NCI-H1048 (cell line): ENCODE measurements around the gene TRAPPC12.
"Not testable (repeated sequence)": the region's sequence is repeated elsewhere in the genome, so short reads cannot be mapped to it uniquely, and the experiment has no call there.

Experiments
- DNase-seq: peaks from one replicate; lab custom pipeline; 2025; lab: John Stamatoyannopoulos, UW

TRAPPC12 gene

DNA sequence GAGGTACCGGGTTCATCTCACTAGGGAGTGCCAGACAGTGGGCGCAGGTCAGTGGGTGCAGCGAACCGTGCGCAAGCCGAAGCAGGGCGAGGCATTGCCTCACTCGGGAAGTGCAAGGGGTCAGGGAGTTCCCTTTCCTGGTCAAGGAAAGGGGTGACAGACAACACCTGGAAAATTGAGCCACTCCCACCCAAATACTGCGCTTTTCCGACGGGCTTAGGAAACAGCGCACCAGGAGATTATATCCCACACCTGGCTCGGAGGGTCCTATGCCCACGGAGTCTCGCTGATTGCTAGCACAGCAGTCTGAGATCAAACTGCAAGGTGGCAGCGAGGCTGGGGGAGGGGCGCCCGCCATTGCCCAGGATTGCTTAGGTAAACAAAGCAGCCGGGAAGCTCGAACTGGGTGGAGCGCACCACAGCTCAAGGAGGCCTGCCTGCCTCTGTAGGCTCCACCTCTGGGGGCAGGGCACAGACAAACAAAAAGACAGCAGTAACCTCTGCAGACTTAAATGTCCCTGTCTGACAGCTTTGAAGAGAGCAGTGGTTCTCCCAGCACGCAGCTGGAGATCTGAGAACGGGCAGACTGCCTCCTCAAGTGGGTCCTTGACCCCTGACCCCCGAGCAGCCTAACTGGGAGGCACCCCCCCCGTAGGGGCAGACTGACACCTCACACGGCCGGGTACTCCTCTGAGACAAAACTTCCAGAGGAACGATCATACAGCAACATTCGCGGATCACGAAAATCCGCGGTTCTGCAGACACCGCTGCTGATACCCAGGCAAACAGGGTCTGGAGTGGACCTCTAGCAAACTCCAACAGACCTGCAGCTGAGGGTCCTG lies 9.9 kb upstream of the TRAPPC12 start:
- DNase-seq, result not testable (repeated sequence)

DNA sequence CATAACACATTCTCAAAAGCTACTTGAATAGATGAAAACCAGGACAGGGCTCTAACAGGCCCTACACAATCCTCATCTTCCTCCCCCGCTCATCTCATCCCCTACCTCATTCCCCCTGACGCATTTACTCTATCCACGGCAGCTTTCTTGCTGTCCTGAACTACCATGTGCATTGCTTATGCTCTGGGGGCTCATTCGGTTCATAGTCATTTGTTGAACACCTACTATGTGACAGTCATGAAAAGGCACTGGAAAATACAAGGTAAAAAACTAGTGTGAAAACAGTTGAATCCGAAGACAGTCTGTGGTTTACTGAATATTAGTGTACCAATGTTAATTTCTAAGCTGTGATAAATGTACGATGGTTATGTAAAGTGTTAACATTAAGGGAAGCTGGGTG lies 2.7 kb upstream of the TRAPPC12 start:
- no peak for DNase-seq

DNA sequence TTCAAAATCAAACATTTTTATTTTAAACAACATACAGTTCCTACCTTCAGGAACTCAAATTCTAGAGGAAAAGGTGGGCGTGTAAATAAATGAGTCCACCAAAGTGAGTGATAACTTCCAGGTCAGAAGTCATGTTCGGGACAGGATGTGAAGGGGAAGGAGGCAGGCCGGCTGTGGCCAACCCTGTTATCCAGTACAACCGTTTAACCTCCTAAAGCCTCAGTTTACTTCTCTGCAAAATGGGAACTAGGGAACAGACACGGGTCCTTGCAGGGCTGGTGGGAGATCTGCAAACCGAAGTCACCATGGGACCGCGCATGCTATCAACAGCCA lies 2.2 kb upstream of the TRAPPC12 start:
- no peak for DNase-seq

DNA sequence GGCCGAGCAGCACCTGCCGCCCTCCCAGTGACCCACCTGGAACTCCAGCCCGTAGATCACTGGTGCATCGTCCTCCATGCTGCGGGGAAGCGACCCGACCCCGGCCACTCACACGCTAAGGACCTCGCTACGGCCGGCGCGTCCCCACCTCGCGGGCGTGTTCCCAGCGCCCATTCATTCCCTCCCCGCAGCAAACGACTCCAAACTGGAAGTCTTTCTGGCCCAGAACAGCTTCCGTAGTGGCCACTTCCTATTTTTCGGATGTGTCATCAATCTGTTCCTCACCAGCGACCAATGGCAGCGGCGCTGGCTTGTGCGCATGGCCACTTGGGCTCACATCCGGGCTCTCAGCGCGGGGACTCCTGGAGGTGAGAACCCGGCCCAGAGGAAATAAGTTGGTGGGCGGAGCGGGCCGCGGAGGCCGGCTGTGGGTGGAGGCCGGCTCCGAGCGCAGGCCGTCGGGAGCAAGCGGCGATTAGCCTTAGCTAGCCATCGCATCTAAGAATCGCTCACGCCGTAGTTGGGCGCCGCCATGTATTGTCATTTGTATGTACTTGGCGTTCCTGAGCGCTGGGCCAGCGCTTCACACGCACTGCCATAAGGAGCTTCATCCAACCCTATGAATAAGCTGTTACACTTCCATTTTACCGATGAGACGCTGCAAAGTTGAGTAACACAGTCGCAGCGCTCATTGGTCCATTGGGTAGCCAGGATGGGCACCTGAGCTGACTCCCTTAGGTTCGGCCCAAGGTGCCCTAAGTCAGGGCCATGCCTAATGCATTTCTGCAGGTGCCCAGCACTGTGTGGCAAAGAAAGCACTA lies 1.7 kb upstream of the TRAPPC12 start, which contains the start of gene EIPR1:
Gene EIPR1 (minus strand): TSS at position 207 of the 821 bp plus-strand sequence. CDS start 129 bp downstream, at position 78.
- DNase-seq, result peak; percentile 94

DNA sequence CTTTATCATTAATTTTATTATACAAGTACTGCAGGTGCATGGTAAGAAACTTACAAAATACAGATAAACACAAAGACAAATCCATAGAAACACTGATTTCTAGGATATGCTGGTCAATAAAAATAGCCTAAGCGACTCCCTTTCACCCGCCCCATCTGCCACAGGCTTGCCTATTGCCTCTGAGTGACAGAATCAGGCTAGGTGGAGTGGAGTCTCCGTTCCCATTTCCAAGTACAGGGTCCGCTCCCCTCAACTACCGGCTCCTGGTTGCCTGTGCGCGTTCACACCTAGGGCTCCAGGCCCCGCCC lies 201 bp upstream of the TRAPPC12 start:
- no peak for DNase-seq

DNA sequence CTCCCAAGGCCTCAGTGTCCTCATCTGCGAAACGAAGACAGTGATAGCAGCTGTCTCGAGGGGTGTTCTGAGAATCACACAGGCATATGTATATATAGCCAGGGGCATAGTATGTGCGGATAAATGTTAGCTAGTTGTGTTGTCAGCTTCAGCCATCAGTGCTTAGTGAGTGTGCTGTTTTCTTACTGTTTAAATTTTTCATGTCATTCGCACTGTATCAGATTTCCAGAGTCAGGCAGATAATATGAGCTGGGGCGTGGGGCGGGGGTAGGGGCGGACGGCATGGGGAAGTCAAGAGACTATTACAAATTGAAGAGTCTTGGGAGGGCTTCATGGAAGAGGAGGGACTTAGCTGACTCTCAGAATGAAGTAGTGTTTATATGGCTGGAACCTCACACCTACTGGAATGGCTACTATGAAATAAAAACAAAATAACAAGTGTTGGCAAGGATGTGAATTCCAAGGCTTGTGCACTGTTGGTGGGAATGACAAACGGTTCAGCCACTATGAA lies 7.0 kb downstream of the TRAPPC12 start:
- no peak for DNase-seq

DNA sequence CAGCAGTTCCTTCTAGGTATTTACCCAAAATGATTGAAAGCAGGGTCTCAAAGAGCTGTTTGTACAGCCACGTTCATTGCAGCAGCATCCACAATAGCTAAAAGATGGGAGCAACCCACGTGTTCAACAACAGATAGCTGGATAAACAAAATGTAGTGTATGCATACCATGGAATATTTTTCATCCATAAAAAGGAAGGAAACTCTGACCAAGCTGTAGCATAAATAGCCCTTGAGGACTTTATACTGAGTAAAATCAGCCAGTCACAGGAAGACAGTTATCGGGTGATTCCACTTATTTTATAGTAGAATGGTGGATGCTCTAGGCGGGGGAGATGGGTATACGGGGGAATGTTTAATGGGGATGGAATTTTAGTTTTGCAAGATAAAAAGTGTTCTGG lies 7.5 kb downstream of the TRAPPC12 start:
- no peak for DNase-seq

DNA sequence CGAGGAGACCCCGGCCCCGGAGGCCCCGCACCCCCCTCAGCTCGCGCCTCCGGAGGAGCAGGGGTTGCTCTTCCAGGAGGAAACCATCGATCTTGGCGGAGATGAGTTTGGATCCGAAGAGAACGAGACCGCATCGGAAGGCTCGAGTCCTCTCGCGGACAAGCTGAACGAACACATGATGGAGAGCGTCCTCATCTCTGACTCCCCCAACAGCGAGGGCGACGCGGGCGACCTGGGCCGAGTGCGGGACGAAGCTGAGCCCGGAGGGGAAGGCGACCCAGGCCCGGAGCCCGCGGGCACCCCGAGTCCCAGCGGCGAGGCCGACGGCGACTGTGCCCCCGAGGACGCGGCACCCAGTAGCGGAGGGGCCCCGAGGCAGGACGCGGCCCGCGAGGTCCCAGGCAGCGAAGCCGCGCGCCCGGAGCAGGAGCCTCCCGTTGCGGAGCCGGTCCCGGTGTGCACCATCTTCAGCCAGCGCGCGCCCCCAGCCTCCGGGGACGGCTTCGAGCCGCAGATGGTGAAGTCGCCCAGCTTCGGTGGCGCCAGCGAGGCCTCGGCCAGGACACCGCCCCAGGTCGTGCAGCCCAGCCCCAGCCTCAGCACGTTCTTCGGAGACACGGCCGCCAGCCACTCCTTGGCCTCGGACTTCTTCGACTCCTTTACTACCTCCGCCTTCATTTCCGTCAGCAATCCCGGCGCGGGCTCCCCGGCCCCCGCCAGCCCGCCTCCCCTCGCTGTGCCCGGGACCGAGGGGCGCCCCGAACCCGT lies 8.3 kb downstream of the TRAPPC12 start:
- no peak for DNase-seq

DNA sequence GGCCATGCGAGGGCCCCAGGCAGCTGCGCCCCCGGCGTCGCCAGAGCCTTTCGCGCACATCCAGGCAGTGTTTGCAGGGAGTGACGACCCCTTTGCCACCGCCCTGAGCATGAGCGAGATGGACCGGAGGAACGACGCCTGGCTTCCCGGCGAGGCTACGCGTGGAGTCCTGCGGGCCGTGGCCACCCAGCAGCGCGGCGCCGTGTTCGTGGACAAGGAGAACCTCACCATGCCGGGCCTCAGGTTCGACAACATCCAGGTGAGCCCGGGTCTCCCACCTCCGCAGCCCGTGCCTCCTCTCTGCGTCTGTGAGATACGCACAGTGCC lies 8.9 kb downstream of the TRAPPC12 start:
- DNase-seq, result no peak

DNA sequence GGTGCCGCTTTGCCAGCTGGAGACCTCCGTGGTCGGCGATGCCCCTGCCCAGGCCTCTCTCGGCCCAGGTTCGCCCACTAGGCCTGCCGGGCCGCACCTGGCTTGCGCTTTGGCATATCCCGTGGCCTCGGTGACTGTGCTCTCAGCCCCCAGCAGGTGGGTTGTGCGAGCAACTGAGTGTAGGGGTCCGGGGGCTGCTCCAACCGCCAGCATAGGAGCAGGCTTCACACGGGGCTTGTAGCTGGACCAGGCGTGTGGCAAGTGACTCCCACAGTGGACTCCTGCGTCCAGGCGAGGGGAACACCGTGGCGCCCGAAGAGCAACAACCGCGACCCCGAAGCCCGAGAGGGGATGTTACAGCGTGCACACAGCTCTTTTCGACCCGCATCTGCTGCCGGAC lies 9.7 kb downstream of the TRAPPC12 start:
- DNase-seq, result no peak

DNA sequence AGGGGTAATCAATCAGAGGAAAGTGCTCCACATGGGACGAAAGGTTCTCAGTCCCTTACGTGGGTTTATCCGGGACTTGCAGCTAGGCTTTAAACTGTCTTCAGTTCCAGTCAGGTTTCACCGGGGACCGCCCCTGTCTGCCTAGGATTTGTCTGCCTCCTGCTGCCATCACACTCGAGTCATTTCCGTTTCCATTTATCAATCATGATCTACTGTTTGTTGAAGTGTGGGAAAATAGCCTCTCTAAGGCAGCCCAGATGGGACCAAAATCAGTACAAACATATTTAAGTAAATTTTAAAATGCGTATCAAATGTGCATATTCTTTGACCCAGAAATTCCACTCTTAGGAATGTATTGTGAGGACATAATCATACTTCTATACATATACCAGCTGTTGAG lies 10.5 kb downstream of the TRAPPC12 start:
- DNase-seq, result no peak

DNA sequence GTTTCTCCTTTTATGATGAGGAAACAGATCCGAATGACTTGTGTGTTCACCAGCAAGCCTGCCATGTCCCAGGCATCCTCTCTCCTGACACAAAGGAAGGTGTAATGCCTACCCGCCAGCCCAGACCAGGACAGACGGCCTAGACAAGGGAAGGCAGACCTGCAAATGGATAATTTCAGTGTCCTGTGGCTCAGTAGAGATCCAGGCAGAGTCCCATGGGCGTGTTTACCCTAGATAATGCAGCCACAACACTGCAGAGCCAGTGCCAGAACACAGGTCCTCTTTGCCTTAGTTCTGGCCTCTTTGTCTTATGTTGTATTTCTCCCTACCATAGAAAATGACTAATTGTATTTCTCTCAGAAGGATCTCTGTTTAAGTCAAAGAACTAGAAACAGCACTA lies 12.7 kb downstream of the TRAPPC12 start:
- DNase-seq, result no peak

DNA sequence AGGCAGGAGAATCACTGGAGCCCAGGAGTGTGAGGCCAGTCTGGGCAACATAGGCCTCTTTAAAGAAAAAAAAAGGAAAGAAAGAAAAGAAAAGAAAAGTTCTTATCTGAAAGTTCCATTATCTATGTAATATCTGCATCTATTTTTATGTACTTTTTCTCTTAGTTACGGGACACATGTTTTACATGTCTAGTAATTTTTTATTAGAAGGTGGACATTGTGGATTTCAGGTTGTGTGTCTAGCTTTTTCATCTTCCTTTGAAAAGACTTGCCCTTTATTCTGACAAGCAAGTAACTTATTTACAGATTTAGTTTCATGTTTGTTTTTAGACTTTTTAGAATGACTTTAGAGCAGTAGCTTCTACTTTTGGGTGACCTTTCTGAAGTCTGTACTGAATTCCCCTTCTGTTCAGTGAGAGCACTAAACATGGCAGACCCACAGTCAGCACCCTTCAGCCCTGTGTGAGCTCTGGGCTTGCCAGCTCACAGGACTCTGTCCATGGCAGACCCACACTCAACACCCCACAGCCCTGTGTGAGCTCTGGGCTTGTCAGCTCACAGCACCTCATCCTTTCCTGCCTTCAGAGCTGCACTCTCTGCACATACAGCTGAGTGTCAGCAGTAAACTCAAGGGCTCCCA lies 17.5 kb downstream of the TRAPPC12 start:
- no peak for DNase-seq

DNA sequence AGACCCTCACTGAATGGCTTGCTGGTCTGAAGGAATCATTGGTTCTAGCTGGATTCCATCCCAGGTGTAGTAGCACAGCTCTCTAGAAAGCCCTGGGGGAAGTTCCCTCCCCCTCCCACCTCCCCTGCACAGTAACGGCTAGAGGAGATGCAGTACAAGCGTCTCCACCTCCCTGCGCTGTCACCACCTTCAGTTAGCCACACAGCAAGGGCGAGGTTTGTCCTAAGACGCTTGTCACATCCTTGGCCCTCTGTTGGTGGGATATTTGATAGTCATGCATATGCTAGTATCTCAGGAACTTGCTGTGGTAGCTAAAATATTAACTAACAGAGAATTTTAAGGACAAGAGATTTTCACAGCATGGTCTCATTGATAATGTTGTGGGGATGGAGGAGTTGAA lies 19.4 kb downstream of the TRAPPC12 start:
- DNase-seq, result no peak

DNA sequence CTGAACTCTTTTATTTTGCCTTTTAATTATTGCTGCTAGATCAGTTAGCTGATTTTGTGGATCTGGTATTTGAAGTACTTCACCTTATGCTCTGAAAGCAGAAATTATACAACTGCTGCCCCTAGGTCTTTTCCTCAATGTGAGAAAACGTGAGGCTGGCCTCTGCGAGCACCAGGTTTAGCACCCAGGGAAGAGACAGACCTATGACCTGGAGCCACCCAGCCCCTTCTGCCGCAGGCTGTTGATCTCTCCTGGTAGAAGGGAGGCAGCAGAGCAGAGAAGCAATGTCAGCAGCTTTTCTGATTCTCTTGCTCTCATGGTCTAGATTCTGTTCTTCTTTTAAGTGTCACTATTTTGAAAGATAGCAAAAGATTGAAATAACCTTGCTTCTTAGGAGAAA lies 19.9 kb downstream of the TRAPPC12 start:
- DNase-seq, result no peak

DNA sequence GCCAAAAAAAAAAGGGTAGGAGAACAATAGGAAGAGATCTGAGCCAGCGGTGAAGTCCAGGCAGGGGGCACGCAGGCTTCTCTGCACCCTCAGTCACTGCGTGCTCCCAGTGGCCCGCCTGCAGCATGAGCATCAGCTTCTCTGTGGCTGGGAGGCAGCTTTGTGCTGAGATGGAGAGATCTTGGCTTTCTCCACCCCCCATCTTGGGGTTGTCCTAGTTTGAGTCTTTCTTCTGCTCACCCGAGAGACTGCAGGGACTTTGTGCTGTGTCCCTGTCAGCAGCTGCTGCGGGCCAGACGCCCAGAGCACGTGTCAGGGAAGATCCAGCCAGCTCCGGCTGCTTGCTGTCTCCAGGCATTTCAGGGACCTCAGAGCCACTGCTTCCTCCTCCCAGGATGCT lies 20.3 kb downstream of the TRAPPC12 start:
- no peak for DNase-seq

DNA sequence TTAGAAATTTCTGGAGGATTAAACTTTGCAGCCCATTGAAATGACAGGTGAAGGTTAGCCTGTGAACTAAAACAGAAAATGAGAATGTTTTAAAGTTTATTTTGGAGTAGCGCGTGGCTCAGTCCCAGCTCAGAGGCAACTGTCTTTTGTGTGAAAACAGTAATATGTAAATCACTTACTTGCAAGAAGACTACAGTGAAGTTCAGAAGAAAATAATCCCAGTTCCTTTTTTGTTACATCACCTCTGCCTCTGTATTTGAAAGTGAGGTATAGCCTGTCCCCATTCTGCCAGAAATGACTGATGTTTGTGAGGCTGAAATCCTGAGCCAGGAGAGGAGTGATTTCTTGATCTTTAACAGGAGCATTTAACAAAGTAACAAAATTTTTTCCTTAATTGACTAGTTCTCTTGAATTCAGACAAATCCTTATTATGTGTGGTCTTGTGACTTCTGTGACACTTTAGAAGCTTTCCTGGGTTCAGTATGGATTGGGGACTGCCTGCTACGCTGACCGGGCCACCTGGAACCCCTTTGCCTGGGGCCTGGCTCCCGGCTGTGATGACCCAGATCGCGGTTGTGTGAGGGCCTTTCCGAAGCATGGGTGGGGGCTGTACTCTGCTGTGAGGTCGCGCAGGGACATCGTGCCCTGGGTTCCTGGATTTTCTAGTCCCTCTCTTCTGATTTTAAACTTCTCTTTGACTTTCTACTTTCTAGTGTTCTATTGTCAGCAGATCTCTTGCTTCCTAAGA lies 24.3 kb downstream of the TRAPPC12 start:
- DNase-seq, result no peak

DNA sequence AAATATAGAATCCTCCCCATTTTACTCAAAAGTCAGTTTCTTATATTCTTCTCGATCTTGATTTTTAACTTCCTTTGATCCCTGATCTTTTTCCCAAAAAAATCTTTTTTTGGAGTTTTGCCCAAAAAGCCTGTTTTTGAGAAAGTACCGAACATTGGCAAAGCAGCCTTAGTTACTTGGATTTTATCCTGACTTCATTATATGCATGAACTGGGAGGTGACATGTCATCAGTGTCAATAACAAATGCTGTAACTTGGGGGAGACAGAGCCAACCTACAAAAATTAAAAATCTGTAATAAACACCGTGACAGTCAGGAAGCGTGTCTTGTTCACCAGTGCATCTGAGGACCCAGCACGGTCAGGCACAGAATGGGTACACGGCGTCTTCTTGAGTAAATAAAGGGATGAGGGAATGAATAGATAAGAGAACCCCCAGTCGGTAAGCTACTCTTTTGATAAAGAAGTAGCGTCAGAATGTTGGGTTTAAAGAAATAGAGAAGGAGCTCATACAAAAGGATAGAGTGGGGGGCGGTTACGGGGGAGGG lies 24.9 kb downstream of the TRAPPC12 start:
- no peak for DNase-seq

DNA sequence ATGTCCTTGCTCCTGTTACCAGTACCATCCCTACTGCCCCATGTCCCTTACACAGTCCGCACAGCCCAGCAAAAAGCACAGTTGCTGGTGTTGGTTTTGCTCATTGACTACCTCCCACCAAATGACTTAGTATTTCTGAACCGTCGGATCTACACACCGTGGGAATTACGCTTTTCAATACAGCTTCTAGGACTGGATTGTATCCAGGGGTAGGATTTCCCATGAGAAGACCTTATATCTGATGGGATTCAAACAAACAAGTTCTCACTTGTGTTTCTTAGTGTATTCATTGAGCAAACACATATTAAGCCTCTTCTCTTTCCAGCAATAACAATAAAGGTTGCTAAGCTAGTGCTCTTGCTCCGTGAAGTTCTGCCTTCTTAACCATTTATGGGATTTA lies 25.8 kb downstream of the TRAPPC12 start:
- DNase-seq, result no peak

DNA sequence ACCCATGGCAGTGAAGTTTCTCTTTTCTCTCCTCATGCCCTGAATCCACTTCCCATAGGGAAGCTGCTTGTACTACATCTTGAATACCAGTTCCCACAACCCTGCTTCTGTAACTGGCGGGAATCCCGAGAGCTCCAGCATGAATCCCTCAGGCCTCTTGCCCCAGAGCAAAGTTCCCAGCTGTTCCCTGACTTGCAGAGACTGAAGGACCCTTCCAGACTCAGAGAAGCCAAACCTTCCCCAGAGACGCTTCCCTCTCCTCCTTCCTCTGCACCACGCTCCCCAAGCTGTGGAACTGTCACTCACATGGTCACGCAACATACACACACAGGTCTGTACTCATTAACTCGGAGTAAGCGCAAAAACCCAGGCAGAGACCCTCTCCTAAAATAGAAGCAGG lies 26.4 kb downstream of the TRAPPC12 start:
- no peak for DNase-seq

DNA sequence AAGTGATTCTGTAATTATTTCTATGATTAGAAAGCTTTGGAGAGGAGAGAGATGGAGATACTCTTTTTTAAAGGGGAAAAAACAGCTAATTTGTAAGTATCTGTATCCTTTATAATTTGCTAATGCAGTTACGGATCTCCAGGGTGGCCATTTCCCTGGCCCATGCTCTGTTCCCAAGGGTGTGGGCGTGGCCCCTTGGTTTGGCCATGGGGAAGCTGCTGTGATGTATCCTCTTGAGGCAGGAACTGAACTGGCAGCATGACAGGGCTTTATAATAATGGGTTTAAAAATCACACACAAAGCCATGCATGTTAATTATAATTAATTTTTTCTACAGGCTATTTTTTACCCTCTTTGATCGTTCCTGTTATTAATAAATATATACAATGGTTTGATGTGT lies 27.0 kb downstream of the TRAPPC12 start:
- DNase-seq, result no peak
